Measurements from ENCODE around the gene SDK1. TPM values are rescaled to one million over a fixed set of nuclear protein-coding genes. Genes with fewer than 3 reads are reported as not detected.

Gene SDK1
- total and polyA plus RNA-seq, 4 donors, result 10.4 to 11.6 (median 11.0) TPM

DNA sequence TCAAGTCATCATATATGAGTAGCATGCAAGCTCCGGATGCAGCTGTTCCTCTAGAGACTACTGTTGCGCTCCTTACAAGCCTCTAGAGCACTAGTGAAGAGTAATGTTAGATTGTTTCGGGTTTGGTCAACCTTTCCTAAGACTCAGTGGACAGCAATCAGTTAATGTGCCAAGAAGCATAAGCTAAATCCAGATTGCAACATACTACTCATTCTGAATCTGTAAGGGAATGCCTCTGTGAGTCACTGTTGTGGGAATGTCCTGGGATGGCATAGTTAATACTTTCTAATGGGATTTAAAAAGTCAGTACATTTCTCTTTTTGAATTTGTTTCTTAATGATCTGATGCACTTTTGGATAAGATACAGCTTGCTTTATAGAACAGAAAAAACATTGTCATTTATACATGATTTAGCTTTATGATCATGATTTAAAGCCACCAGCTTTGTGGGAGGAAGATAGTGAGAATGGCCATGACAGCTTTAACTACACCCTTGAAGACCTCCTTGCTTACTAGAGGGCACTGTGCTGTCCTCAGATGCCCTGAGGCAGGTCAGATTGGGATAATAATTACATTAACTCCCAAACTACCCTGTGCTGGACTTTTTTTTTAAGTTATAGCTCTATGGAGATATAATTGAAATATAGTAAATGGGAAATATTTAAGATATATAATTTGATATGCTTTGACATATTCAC, 138.4 kb downstream of the SDK1 start:
- Histone ChIP-seq H3K9me3 (ENCODE audit: control insufficient read depth, insufficient read depth, low read length) (no peaks in the 10 kb centered on the region), H3K27ac (ENCODE audit: low read depth, low read length) (no peak overlapping the region), H3K36me3 (ENCODE audit: control insufficient read depth, insufficient read depth, low read length) (no peaks in the 10 kb centered on the region), H3K4me1 (ENCODE audit: control insufficient read depth, insufficient read depth, low read length) (no peaks in the 10 kb centered on the region), H3K27me3 (ENCODE audit: control insufficient read depth, insufficient read depth, low read length) (no peaks in the 10 kb centered on the region), H3K4me3 (ENCODE audit: low read depth, low read length) (no peak overlapping the region)
- peak in 1 of 6 donors; percentile 18 for DNase-seq (ENCODE audit: low read depth in 4 of 6, low spot score in 6 of 6)
- WGBS (ENCODE audit: insufficient coverage), result no CpG with 5 or more reads among the region's 3 CpGs

GRCh38 chr7:3440509-3440908, 139.5 kb downstream of the SDK1 start:
- H3K27ac ChIP-seq (ENCODE audit: low read depth, low read length), result no peak overlapping the region
- no peaks in the 10 kb centered on the region for H3K36me3 ChIP-seq (ENCODE audit: control insufficient read depth, insufficient read depth, low read length)
- DNase-seq (ENCODE audit: low read depth in 4 of 6, low spot score in 6 of 6), result no peak
- no peaks in the 10 kb centered on the region for H3K9me3 ChIP-seq (ENCODE audit: control insufficient read depth, insufficient read depth, low read length)
- H3K4me3 ChIP-seq (ENCODE audit: low read depth, low read length), result no peak overlapping the region
- WGBS (ENCODE audit: insufficient coverage), result 90% methylated on average over 1 of the region's 2 CpGs
- H3K27me3 ChIP-seq (ENCODE audit: control insufficient read depth, insufficient read depth, low read length), result no peaks in the 10 kb centered on the region
- H3K4me1 ChIP-seq (ENCODE audit: control insufficient read depth, insufficient read depth, low read length), result no peaks in the 10 kb centered on the region

DNA sequence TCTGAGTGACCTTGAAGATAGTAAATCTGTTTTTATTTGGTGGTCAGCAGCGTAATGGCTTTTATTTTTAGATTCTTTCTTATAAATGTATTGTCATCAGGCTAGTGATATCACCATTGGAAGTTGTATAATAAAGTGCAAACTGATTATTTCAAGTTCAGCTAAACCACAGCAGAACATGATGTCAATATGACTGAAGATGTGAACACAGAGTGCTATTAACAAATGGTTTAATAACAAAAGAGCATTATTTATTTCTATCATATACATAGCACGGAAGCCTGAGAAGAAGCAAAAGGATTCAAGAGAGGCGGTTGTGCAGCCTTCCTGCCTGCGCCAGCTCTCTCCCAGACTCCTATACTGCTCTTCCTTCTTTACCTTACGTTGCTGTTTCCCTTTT, 142.7 kb downstream of the SDK1 start:
- no peaks in the 10 kb centered on the region for H3K27me3 ChIP-seq (ENCODE audit: control insufficient read depth, insufficient read depth, low read length)
- DNase-seq (ENCODE audit: low read depth in 4 of 6, low spot score in 6 of 6), result no peak
- no peaks in the 10 kb centered on the region for H3K9me3 ChIP-seq (ENCODE audit: control insufficient read depth, insufficient read depth, low read length)
- no peak overlapping the region for H3K27ac ChIP-seq (ENCODE audit: low read depth, low read length)
- H3K4me1 ChIP-seq (ENCODE audit: control insufficient read depth, insufficient read depth, low read length), result no peaks in the 10 kb centered on the region
- H3K36me3 ChIP-seq (ENCODE audit: control insufficient read depth, insufficient read depth, low read length), result no peaks in the 10 kb centered on the region
- WGBS (ENCODE audit: insufficient coverage), result 100% methylated on average over 1 of the region's 5 CpGs
- no peak overlapping the region for H3K4me3 ChIP-seq (ENCODE audit: low read depth, low read length)

GRCh38 chr7:3446786-3447185, 145.7 kb downstream of the SDK1 start:
- Histone ChIP-seq H3K27ac (ENCODE audit: low read depth, low read length) (no peak overlapping the region), H3K27me3 (ENCODE audit: control insufficient read depth, insufficient read depth, low read length) (no peaks in the 10 kb centered on the region), H3K4me3 (ENCODE audit: low read depth, low read length) (no peak overlapping the region), H3K4me1 (ENCODE audit: control insufficient read depth, insufficient read depth, low read length) (no peaks in the 10 kb centered on the region), H3K36me3 (ENCODE audit: control insufficient read depth, insufficient read depth, low read length) (no peaks in the 10 kb centered on the region), H3K9me3 (ENCODE audit: control insufficient read depth, insufficient read depth, low read length) (no peaks in the 10 kb centered on the region)
- WGBS (ENCODE audit: insufficient coverage), result no CpG with 5 or more reads among the region's 2 CpGs
- no peak for DNase-seq (ENCODE audit: low read depth in 4 of 6, low spot score in 6 of 6)

DNA sequence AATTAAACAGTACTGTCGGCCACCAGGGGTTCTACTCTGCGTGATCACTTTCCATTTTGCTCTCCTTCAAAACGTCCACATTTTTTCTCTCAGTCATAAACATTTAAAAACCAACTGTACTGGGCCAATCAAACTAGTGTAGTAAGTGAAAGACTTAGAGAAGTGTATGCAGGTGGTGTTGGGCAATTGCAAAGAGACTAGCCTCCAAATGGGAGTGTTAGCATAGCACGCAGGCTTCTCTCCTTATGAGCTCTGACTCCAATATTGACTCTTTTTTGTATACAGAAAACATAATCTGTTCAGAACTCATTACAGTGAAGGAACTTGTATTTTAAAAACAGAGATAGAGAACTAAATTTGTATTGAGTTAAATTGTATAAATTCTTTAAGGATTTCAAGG, 150.6 kb downstream of the SDK1 start:
- H3K27me3 ChIP-seq (ENCODE audit: control insufficient read depth, insufficient read depth, low read length), result no peaks in the 10 kb centered on the region

GRCh38 chr7:3453398-3453797, 152.3 kb downstream of the SDK1 start:
- H3K9me3 ChIP-seq (ENCODE audit: control insufficient read depth, insufficient read depth, low read length), result peaks cover 4% of the 10 kb centered on the region

More for the DNA sequence above, 150.6 kb downstream of the SDK1 start:
- no peaks in the 10 kb centered on the region for H3K4me1 ChIP-seq (ENCODE audit: control insufficient read depth, insufficient read depth, low read length)
- no peaks in the 10 kb centered on the region for H3K36me3 ChIP-seq (ENCODE audit: control insufficient read depth, insufficient read depth, low read length)
- no peak for DNase-seq (ENCODE audit: low read depth in 4 of 6, low spot score in 6 of 6)
- peaks cover 4% of the 10 kb centered on the region for H3K9me3 ChIP-seq (ENCODE audit: control insufficient read depth, insufficient read depth, low read length)
- no CpG with 5 or more reads among the region's 4 CpGs for WGBS (ENCODE audit: insufficient coverage)
- H3K27ac ChIP-seq (ENCODE audit: low read depth, low read length), result no peak overlapping the region
- H3K4me3 ChIP-seq (ENCODE audit: low read depth, low read length), result no peak overlapping the region

DNA sequence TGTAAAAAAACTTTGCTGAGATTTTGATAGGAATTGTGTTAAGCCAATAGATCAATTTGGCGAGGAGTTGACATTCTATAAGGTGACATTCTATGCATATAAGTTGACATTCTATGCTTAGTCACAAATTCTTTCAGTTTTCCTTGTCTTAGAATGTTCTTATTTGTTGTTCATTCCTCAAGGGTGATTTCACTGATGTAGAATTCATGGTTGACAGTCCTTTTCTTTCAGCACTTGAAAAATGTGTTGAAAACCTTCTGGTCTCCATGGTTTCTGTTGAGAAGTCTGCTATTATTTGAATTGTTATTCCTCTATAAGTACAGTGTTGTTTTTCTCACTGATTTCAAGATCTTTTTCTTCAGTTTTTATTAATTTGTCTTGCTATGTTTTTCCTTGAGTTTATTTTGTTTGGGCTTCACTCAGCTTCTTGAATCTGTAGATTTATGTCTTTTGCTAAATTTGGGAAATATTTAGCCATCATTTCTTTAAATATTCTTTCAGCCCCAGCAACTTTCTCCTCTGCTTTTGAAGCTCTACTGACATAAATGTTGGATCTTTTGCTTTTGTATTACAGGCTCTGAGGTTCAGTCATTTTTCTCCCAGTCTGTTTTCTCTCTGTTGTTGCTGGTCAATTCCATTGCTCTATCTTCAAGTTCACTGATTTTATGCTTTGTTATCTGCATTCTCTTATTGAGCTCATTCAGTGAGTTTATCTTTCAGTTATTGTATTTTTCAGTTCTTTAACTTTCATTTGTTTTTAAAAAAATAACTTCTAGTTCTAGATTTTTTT, 154.9 kb downstream of the SDK1 start:
- no CpG with 5 or more reads among the region's 1 CpG for WGBS (ENCODE audit: insufficient coverage)
- H3K9me3 ChIP-seq (ENCODE audit: control insufficient read depth, insufficient read depth, low read length), result peaks cover 4% of the 10 kb centered on the region
- H3K4me3 ChIP-seq (ENCODE audit: low read depth, low read length), result no peak overlapping the region
- H3K4me1 ChIP-seq (ENCODE audit: control insufficient read depth, insufficient read depth, low read length), result no peaks in the 10 kb centered on the region
- DNase-seq (ENCODE audit: low read depth in 4 of 6, low spot score in 6 of 6), result no peak
- no peaks in the 10 kb centered on the region for H3K27me3 ChIP-seq (ENCODE audit: control insufficient read depth, insufficient read depth, low read length)
- no peak overlapping the region for H3K27ac ChIP-seq (ENCODE audit: low read depth, low read length)
- H3K36me3 ChIP-seq (ENCODE audit: control insufficient read depth, insufficient read depth, low read length), result no peaks in the 10 kb centered on the region

More at GRCh38 chr7:3453398-3453797, 152.3 kb downstream of the SDK1 start:
- Histone ChIP-seq H3K4me1 (ENCODE audit: control insufficient read depth, insufficient read depth, low read length) (no peaks in the 10 kb centered on the region), H3K36me3 (ENCODE audit: control insufficient read depth, insufficient read depth, low read length) (no peaks in the 10 kb centered on the region), H3K27ac (ENCODE audit: low read depth, low read length) (no peak overlapping the region), H3K27me3 (ENCODE audit: control insufficient read depth, insufficient read depth, low read length) (no peaks in the 10 kb centered on the region), H3K4me3 (ENCODE audit: low read depth, low read length) (no peak overlapping the region)
- no CpG with 5 or more reads among the region's 3 CpGs for WGBS (ENCODE audit: insufficient coverage)
- DNase-seq (ENCODE audit: low read depth in 4 of 6, low spot score in 6 of 6), result no peak

DNA sequence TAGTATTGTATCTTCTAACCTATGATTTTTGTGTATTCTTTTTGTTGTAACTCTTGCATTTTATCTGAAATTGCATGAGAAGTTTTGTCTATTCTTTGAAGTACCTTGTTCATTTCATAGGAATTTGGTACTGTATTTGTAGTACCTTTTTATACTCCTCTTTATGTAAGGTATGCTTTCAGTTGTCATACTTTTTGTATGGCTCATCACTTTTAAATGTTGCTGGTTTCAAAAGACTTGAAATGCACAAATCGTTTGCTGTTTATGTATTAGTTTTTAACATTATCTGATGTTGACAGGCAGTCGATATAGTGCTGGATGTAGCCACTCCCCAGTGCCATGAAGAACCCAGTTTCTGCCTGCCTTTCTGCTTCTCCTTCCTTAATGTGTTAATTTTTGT, 158.1 kb downstream of the SDK1 start:
- Histone ChIP-seq H3K9me3 (ENCODE audit: control insufficient read depth, insufficient read depth, low read length) (peaks cover 4% of the 10 kb centered on the region), H3K27ac (ENCODE audit: low read depth, low read length) (no peak overlapping the region), H3K4me1 (ENCODE audit: control insufficient read depth, insufficient read depth, low read length) (no peaks in the 10 kb centered on the region), H3K4me3 (ENCODE audit: low read depth, low read length) (no peak overlapping the region), H3K27me3 (ENCODE audit: control insufficient read depth, insufficient read depth, low read length) (no peaks in the 10 kb centered on the region), H3K36me3 (ENCODE audit: control insufficient read depth, insufficient read depth, low read length) (no peaks in the 10 kb centered on the region)
- DNase-seq (ENCODE audit: low read depth in 4 of 6, low spot score in 6 of 6), result no peak
- 100% methylated on average over 1 of the region's 2 CpGs for WGBS (ENCODE audit: insufficient coverage)

- 97% methylated on average over 5 of the region's 8 CpGs for WGBS (ENCODE audit: insufficient coverage)
- H3K9me3 ChIP-seq (ENCODE audit: control insufficient read depth, insufficient read depth, low read length), result no peaks in the 10 kb centered on the region
- H3K27me3 ChIP-seq (ENCODE audit: control insufficient read depth, insufficient read depth, low read length), result no peaks in the 10 kb centered on the region
Measured at GRCh38 chr7:3461923-3462322, 160.9 kb downstream of the SDK1 start.

GRCh38 chr7:3463696-3464095, 162.6 kb downstream of the SDK1 start:
- Histone ChIP-seq H3K4me3 (ENCODE audit: low read depth, low read length) (no peak overlapping the region), H3K4me1 (ENCODE audit: control insufficient read depth, insufficient read depth, low read length) (no peaks in the 10 kb centered on the region), H3K27me3 (ENCODE audit: control insufficient read depth, insufficient read depth, low read length) (no peaks in the 10 kb centered on the region), H3K36me3 (ENCODE audit: control insufficient read depth, insufficient read depth, low read length) (no peaks in the 10 kb centered on the region), H3K27ac (ENCODE audit: low read depth, low read length) (no peak overlapping the region), H3K9me3 (ENCODE audit: control insufficient read depth, insufficient read depth, low read length) (no peaks in the 10 kb centered on the region)
- no peak for DNase-seq (ENCODE audit: low read depth in 4 of 6, low spot score in 6 of 6)
- WGBS (ENCODE audit: insufficient coverage), result no CpG with 5 or more reads among the region's 1 CpG

More at GRCh38 chr7:3461923-3462322, 160.9 kb downstream of the SDK1 start:
- Histone ChIP-seq H3K4me1 (ENCODE audit: control insufficient read depth, insufficient read depth, low read length) (no peaks in the 10 kb centered on the region), H3K4me3 (ENCODE audit: low read depth, low read length) (no peak overlapping the region), H3K27ac (ENCODE audit: low read depth, low read length) (no peak overlapping the region), H3K36me3 (ENCODE audit: control insufficient read depth, insufficient read depth, low read length) (no peaks in the 10 kb centered on the region)
- no peak for DNase-seq (ENCODE audit: low read depth in 4 of 6, low spot score in 6 of 6)

Measured in spinal cord (tissue), 10 donors.